Thyroid gland (tissue), 4 donors: ENCODE data around the gene ANTXRL.

ENCODE experiments used
- CTCF ChIP-seq, 6 experiments: fragments of 200-600 bp in 3 of 6; fragments of 450-650 bp in 3 of 6; sonication (generic) in 3 of 6; IDR thresholded peaks; one replicate each; pipeline ENCODE4 v1.5.1; 2016 to 2019; ENCODE audit warnings: antibody characterized with exemption in 6 of 6, mild to moderate bottlenecking in 2 of 6, inconsistent platforms in 1 of 6, moderate library complexity in 1 of 6
- POLR2A ChIP-seq, 2 donors: fragments of 450-650 bp; IDR thresholded peaks; one replicate each; pipeline ENCODE4 v1.6.1; 2017; ENCODE audit warnings: antibody characterized with exemption in 2 of 2, mild to moderate bottlenecking in 2 of 2, moderate library complexity in 1 of 2

DNA sequence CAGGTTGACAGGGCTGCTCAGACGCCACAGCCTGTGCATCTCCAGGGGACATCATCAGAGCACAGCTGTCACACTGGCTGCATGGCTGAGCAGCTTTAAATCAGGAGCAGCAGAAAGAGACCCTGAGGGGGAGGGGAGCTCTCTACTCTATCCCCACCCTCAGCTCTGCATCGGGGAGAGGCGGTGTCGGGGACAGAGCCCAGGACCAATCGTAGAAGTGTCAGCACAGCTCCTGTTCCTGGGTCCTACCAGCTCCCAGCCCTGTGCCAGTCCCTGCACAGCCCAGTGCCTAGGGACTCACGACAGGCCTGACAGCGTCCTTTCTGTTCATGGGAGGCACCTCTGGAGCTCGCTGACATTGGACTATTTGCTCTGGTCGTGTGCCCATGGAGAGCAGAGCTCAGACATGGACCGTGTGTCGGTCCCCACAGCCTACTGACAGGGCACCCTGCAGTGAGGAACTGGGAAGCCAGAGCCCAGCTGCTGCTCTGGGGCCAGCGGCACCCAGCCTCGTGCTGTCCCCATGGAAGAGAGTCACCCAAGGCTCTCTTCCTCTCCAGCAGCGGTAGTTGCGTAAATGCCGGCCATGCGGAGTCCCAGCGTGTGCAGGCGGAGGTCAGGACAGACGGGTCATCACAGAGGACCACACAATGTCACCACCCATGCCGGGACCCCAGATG, 20.4 kb upstream of the ANTXRL start:
- TF ChIP-seq CTCF (IDR thresholded peaks at IDR 0.05) (no peak), POLR2A (IDR thresholded peaks at IDR 0.05) (no peak)
